SK-N-MC (cell line): Measurements from ENCODE around the gene C11orf58.

ENCODE experiments used
- EZH2 ChIP-seq: fragments of 200-600 bp; sonication (generic); IDR thresholded peaks from one replicate; pipeline ENCODE4 v1.6.1; 2017; ENCODE audit warnings: antibody characterized with exemption
- POLR2AphosphoS5 ChIP-seq: IDR thresholded peaks from 2 replicates; pipeline ENCODE4 v1.6.1; 2012; ENCODE audit warnings: mild to moderate bottlenecking, low read depth, low read length, borderline replicate concordance

- TF ChIP-seq POLR2AphosphoS5 (no peak), EZH2 (no peak)
These were observed 67.5 kb downstream of the C11orf58 start for GRCh38 chr11:16805938-16806337.
